Subcutaneous adipose tissue (tissue), 4 donors: ENCODE data around the gene NEK7. TPM values are rescaled to one million over a fixed set of nuclear protein-coding genes. Genes with fewer than 3 reads are reported as not detected.

ENCODE experiments used
- total RNA-seq, 4 donors: library from RNA; depleted of rRNA; stranded (reverse); fragments of >200 nt; gene quantifications; one replicate each; pipeline ENCODE4 v1.1.0, GENCODE V29; 2016
- TF ChIP-seq, protein P1 (sequence below): fragments of 450-650 bp; IDR thresholded peaks from one replicate; pipeline ENCODE4 v1.5.1; 2016; ENCODE audit warnings: low read depth, mild to moderate bottlenecking, control low read depth, antibody characterized with exemption, moderate library complexity

Gene NEK7
- total RNA-seq, 4 donors from 2014 or later = 112 to 246 (median 161) TPM

DNA sequence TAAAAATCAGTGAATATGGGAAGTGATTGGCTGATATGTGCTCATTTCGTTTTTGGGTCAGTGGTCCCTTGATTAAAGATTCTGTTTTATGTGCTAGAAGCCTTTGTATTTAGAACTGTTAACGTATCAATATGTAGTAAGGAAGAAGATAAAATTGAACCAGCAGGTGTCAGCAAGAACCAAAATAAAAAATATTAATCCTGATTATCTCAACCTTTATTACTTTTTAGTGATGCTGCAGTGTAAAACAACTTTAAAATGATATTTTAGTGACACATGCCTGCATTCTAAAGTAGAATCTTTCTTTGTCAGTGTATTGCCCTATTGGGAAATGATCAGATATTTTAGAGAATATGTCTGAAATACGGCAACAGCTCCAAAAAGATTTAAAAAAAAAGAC lies 49.5 kb downstream of the NEK7 start:
- TF ChIP-seq, protein P1, sequence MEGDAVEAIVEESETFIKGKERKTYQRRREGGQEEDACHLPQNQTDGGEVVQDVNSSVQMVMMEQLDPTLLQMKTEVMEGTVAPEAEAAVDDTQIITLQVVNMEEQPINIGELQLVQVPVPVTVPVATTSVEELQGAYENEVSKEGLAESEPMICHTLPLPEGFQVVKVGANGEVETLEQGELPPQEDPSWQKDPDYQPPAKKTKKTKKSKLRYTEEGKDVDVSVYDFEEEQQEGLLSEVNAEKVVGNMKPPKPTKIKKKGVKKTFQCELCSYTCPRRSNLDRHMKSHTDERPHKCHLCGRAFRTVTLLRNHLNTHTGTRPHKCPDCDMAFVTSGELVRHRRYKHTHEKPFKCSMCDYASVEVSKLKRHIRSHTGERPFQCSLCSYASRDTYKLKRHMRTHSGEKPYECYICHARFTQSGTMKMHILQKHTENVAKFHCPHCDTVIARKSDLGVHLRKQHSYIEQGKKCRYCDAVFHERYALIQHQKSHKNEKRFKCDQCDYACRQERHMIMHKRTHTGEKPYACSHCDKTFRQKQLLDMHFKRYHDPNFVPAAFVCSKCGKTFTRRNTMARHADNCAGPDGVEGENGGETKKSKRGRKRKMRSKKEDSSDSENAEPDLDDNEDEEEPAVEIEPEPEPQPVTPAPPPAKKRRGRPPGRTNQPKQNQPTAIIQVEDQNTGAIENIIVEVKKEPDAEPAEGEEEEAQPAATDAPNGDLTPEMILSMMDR = no peak

DNA sequence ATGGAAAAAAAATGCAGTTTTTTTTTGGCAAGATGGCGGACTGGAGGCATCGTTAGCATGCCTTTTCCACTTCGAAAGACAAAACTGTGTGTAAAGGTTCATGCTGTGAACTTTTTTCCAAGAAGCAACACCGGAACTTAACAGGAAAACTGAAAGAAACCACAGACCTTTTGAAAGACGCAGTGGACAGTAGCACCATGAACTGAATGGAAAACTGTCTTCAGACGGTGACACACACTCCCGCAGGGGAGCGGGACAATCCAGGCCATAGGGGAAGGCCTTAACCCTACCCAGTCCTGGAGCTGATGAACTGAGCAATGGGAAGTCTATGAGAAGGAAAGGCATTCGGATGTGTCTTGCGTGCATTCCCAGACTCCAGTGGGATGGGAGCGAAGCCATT lies 54.9 kb downstream of the NEK7 start:
- TF ChIP-seq, protein P1 = no peak

DNA sequence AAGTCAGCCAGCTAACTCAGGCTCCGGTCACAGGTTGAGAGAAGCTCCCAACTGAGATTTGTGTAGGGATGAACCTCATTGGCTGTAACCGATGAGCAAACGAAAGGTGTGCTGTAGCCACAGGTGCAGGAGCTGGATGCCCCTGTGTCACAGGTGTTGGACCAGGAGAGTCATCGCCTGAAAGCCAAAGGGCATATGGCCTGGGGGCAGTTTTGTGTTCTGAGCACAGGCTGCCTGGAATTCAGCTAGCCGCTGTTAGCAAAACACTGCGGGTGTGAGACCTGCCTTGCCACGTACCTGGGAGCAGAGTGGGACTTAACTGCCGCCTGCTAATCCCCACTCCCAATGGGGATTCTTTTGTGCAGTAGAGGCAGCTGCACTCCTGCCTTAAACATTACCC lies 55.3 kb downstream of the NEK7 start:
- TF ChIP-seq, protein P1 = no peak

DNA sequence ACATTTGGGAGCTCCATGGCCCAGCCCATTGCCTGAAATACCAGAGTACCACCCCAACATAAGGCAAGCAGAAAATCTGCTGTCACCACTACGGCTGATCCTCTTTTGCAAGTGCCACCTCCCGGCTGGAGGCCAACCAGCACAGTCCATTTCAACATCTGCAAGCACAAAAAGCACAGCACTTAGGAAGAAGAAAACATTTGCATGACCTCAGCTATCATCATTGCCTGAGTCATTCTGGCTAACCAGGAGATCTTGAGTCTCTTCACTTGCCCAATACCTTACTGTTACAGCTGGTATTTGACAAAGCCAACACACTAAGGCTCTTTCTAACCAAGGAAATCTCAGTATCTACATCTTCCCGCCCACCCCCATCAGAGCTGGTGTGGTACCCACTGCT lies 55.9 kb downstream of the NEK7 start:
- TF ChIP-seq, protein P1 = no peak

DNA sequence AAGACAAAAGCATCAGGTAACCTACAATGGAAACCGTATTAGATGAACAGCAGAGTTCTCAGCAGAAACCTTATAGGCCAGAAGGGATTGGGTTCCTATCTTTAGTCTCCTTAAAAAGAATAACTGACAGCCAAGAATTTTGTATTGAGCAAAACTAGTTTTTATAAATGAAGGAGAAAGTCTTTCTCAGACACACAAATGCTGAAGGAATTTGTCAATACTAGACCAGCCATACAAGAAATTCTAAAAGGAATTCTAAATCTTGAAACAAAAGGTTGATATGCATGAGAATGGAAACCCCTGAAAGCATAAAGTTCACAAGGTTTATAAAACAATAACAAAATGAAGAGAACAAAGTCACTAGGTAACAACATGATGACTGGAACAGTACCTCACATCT lies 58.1 kb downstream of the NEK7 start:
- TF ChIP-seq, protein P1 = no peak

DNA sequence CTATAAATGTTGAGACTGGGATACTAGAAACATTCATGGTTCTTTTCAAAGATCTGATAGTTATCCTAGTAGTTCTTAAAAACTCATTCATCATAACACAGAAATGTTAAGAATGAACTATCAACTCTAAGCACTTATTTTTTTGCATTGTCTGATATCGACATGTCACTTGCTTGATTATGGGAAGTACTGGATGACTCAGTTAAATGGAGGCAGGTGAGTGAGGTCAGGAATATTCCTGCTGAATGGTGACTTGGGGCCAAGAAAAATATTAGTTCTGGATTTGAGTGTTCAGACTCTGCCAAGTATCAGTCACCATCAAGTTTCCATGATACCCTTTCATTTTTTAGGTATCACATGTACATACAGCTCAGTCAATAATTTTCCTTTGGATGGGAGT lies 63.6 kb downstream of the NEK7 start:
- TF ChIP-seq, protein P1 = no peak

DNA sequence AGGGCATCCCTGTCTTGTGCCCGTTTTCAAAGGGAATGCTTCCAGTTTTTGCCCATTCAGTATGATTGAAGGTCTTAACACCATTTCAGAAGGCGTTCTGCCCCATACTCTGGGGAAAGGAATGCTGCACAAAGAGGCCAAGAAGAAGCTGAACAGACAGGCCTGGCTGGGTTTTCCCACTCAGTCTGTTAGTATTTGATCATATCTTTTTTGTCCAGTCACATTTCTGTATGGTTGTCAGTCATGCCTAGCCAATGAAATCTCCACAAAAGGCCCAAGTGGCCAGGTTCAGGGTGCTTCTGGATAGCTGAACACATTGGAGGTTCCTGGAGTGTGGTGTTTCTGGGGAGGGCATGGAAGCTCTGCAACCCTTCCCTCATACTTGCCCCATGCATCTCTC lies 72.1 kb downstream of the NEK7 start:
- TF ChIP-seq, protein P1 = no peak
